HEK293 (cell line): Measurements from ENCODE around the gene KCTD17.
A peak's percentile ranks its signal among the peaks of the same experiment; 100 is the strongest.

ENCODE experiments used
- ATF2 ChIP-seq: fragments of 450-650 bp; formaldehyde crosslinking; IDR thresholded peaks from 2 replicates; pipeline ENCODE4 v1.5.1; 2016; ENCODE audit warnings: missing biosample characterization, missing genetic modification characterization, low read depth
- BCL11A ChIP-seq: fragments of 450-650 bp; formaldehyde crosslinking; IDR thresholded peaks from 2 replicates; pipeline ENCODE4 v1.5.1; 2016; ENCODE audit warnings: low read depth, missing biosample characterization, missing genetic modification characterization
- CTCF ChIP-seq: fragments of 450-650 bp; formaldehyde crosslinking; IDR thresholded peaks from 2 replicates; pipeline ENCODE4 v1.5.1; 2016; ENCODE audit warnings: missing biosample characterization, missing genetic modification characterization
- GLIS2 ChIP-seq: fragments of 450-650 bp; formaldehyde crosslinking; IDR thresholded peaks from 2 replicates; pipeline ENCODE4 v1.5.1; 2016; ENCODE audit warnings: missing biosample characterization, missing genetic modification characterization
- HIC1 ChIP-seq: fragments of 450-650 bp; formaldehyde crosslinking; IDR thresholded peaks from 2 replicates; pipeline ENCODE4 v1.5.1; 2016; ENCODE audit warnings: missing biosample characterization, missing genetic modification characterization
- INSM2 ChIP-seq: fragments of 450-650 bp; formaldehyde crosslinking; IDR thresholded peaks from 2 replicates; pipeline ENCODE4 v1.5.1; 2016; ENCODE audit warnings: missing biosample characterization, missing genetic modification characterization
- SCRT1 ChIP-seq: fragments of 450-650 bp; formaldehyde crosslinking; IDR thresholded peaks from 2 replicates; pipeline ENCODE4 v1.5.1; 2016; ENCODE audit warnings: missing biosample characterization, missing genetic modification characterization, borderline replicate concordance
- YY1 ChIP-seq: fragments of 450-650 bp; formaldehyde crosslinking; IDR thresholded peaks from 2 replicates; pipeline ENCODE4 v1.5.1; 2018; ENCODE audit warnings: missing biosample characterization, missing genetic modification characterization
- YY2 ChIP-seq: fragments of 450-650 bp; formaldehyde crosslinking; IDR thresholded peaks from 2 replicates; pipeline ENCODE4 v1.5.1; 2016; ENCODE audit warnings: missing biosample characterization, missing genetic modification characterization
- ZFP69B ChIP-seq: fragments of 450-650 bp; formaldehyde crosslinking; IDR thresholded peaks from 2 replicates; pipeline ENCODE4 v1.5.1; 2016; ENCODE audit warnings: missing biosample characterization, missing genetic modification characterization
- ZNF112 ChIP-seq: fragments of 450-650 bp; formaldehyde crosslinking; IDR thresholded peaks from 2 replicates; pipeline ENCODE4 v1.5.0; 2017; ENCODE audit warnings: missing biosample characterization, missing genetic modification characterization
- ZNF138 ChIP-seq: fragments of 450-650 bp; formaldehyde crosslinking; IDR thresholded peaks from 2 replicates; pipeline ENCODE4 v1.5.1; 2016; ENCODE audit warnings: missing biosample characterization, missing genetic modification characterization, borderline replicate concordance
- ZNF146 ChIP-seq: fragments of 450-650 bp; formaldehyde crosslinking; IDR thresholded peaks from 2 replicates; pipeline ENCODE4 v1.5.1; 2016; ENCODE audit warnings: missing biosample characterization, missing genetic modification characterization
- ZNF2 ChIP-seq: fragments of 450-650 bp; formaldehyde crosslinking; IDR thresholded peaks from 2 replicates; pipeline ENCODE4 v1.5.1; 2016; ENCODE audit warnings: missing biosample characterization, missing genetic modification characterization
- ZNF239 ChIP-seq: fragments of 450-650 bp; formaldehyde crosslinking; IDR thresholded peaks from 2 replicates; pipeline ENCODE4 v1.5.1; 2016; ENCODE audit warnings: missing biosample characterization, missing genetic modification characterization
- ZNF302 ChIP-seq: fragments of 450-650 bp; formaldehyde crosslinking; IDR thresholded peaks from 2 replicates; pipeline ENCODE4 v1.5.1; 2016; ENCODE audit warnings: missing biosample characterization, missing genetic modification characterization, low read depth
- ZNF311 ChIP-seq: fragments of 450-650 bp; formaldehyde crosslinking; IDR thresholded peaks from 2 replicates; pipeline ENCODE4 v1.5.1; 2017; ENCODE audit warnings: missing biosample characterization, missing genetic modification characterization, borderline replicate concordance
- ZNF335 ChIP-seq: fragments of 450-650 bp; formaldehyde crosslinking; conservative IDR thresholded peaks from 2 replicates; pipeline ENCODE4 v1.5.1; 2016; ENCODE audit warnings: missing biosample characterization, missing genetic modification characterization
- ZNF341 ChIP-seq: fragments of 450-650 bp; formaldehyde crosslinking; IDR thresholded peaks from 2 replicates; pipeline ENCODE4; 2016; ENCODE audit warnings: low read depth, missing biosample characterization, missing genetic modification characterization
- ZNF391 ChIP-seq: fragments of 450-650 bp; formaldehyde crosslinking; IDR thresholded peaks from 2 replicates; pipeline ENCODE4 v1.5.1; 2016; ENCODE audit warnings: low read depth, missing biosample characterization, missing genetic modification characterization, borderline replicate concordance
- ZNF48 ChIP-seq: fragments of 450-650 bp; formaldehyde crosslinking; IDR thresholded peaks from 2 replicates; pipeline ENCODE4 v1.5.1; 2016; ENCODE audit warnings: missing biosample characterization, missing genetic modification characterization
- ZNF558 ChIP-seq: fragments of 450-650 bp; formaldehyde crosslinking; IDR thresholded peaks from 2 replicates; pipeline ENCODE4 v1.5.1; 2016; ENCODE audit warnings: missing biosample characterization, missing genetic modification characterization
- ZNF610 ChIP-seq: fragments of 450-650 bp; formaldehyde crosslinking; IDR thresholded peaks from 2 replicates; pipeline ENCODE4 v1.5.1; 2016; ENCODE audit warnings: missing biosample characterization, missing genetic modification characterization, borderline replicate concordance
- ZNF626 ChIP-seq: fragments of 450-650 bp; sonication (Bioruptor Pico); formaldehyde crosslinking; IDR thresholded peaks from 2 replicates; pipeline ENCODE4 v1.5.1; 2018; ENCODE audit warnings: missing biosample characterization, missing genetic modification characterization, inconsistent platforms
- ZNF785 ChIP-seq: fragments of 450-650 bp; formaldehyde crosslinking; IDR thresholded peaks from 2 replicates; pipeline ENCODE4 v1.5.1; 2016; ENCODE audit warnings: missing biosample characterization, missing genetic modification characterization
- TF ChIP-seq, protein P1 (sequence below): fragments of 450-650 bp; formaldehyde crosslinking; optimal IDR thresholded peaks from 2 replicates; pipeline ENCODE3; 2016; ENCODE audit warnings: missing biosample characterization, mild to moderate bottlenecking, missing genetic modification characterization
- TF ChIP-seq, protein P2 (sequence below): fragments of 450-650 bp; formaldehyde crosslinking; IDR thresholded peaks from 2 replicates; pipeline ENCODE4 v1.5.1; 2016; ENCODE audit warnings: missing biosample characterization, missing genetic modification characterization, low read depth

KCTD17 gene

GRCh38 chr22:37019309-37020191, 32.0 kb upstream of the KCTD17 start, which contains the start of the genes MPST and TST (continued):
- TF ChIP-seq ZNF2: 0 out of 2 replicates have a peak, but pooled peaks have one; percentile 33
- no peak for TF ChIP-seq ZNF48 (tag by site-specific recombination)
- TF ChIP-seq ZNF112 (tag by site-specific recombination): no peak
- TF ChIP-seq BCL11A (tag by site-specific recombination): peak; percentile 65; the same call in 1 of the 2 replicates
- peak; percentile 80 for TF ChIP-seq HIC1 (tag by site-specific recombination)
- peak; percentile 64 for TF ChIP-seq ZNF785 (tag by site-specific recombination)
- no peak for TF ChIP-seq SCRT1 (tag by site-specific recombination)
- TF ChIP-seq CTCF (tag by site-specific recombination): peak; percentile 86
- TF ChIP-seq YY2 (tag by site-specific recombination): peak; percentile 68
- 0 out of 2 replicates have a peak, but pooled peaks have one; percentile 14 for TF ChIP-seq ZNF610 (tag by site-specific recombination)
- no peak for TF ChIP-seq ZNF558 (tag by site-specific recombination)
- TF ChIP-seq YY1 (tag by site-specific recombination): peak; percentile 63; the same call in 1 of the 2 replicates
- TF ChIP-seq, protein P1, sequence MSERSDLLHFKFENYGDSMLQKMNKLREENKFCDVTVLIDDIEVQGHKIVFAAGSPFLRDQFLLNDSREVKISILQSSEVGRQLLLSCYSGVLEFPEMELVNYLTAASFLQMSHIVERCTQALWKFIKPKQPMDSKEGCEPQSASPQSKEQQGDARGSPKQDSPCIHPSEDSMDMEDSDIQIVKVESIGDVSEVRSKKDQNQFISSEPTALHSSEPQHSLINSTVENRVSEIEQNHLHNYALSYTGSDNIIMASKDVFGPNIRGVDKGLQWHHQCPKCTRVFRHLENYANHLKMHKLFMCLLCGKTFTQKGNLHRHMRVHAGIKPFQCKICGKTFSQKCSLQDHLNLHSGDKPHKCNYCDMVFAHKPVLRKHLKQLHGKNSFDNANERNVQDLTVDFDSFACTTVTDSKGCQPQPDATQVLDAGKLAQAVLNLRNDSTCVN (tag by site-specific recombination): peak; percentile 80
- TF ChIP-seq ZNF138 (tag by site-specific recombination): no peak
- TF ChIP-seq INSM2 (tag by site-specific recombination): no peak
- no peak for TF ChIP-seq ATF2
- no peak for TF ChIP-seq ZNF146 (tag by site-specific recombination)
- peak; percentile 95 for TF ChIP-seq GLIS2
- no peak for TF ChIP-seq ZNF626 (tag by site-specific recombination)
- no peak for TF ChIP-seq ZFP69B
- TF ChIP-seq, protein P2, sequence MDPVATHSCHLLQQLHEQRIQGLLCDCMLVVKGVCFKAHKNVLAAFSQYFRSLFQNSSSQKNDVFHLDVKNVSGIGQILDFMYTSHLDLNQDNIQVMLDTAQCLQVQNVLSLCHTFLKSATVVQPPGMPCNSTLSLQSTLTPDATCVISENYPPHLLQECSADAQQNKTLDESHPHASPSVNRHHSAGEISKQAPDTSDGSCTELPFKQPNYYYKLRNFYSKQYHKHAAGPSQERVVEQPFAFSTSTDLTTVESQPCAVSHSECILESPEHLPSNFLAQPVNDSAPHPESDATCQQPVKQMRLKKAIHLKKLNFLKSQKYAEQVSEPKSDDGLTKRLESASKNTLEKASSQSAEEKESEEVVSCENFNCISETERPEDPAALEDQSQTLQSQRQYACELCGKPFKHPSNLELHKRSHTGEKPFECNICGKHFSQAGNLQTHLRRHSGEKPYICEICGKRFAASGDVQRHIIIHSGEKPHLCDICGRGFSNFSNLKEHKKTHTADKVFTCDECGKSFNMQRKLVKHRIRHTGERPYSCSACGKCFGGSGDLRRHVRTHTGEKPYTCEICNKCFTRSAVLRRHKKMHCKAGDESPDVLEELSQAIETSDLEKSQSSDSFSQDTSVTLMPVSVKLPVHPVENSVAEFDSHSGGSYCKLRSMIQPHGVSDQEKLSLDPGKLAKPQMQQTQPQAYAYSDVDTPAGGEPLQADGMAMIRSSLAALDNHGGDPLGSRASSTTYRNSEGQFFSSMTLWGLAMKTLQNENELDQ: no peak
- TF ChIP-seq ZNF335 (tag by site-specific recombination): peak; percentile 75
- TF ChIP-seq ZNF311 (tag by site-specific recombination): no peak
- TF ChIP-seq ZNF239 (tag by site-specific recombination): no peak
- TF ChIP-seq ZNF391 (tag by site-specific recombination): 0 out of 2 replicates have a peak, but pooled peaks have one; percentile 25
- peak; percentile 93 for TF ChIP-seq ZNF341 (tag by site-specific recombination)
- TF ChIP-seq ZNF302 (tag by site-specific recombination): no peak
